Gastrocnemius medialis (tissue), 4 donors: Measurements from ENCODE around the gene DDOST. TPM values are rescaled to one million over a fixed set of nuclear protein-coding genes. Genes with fewer than 3 reads are reported as not detected.

Experiments used
- ATAC-seq, 2 donors: fragments of 150-250 bp; one replicate each; pipeline ENCODE4 v1.9.1; 2016
- DNase-seq, 2 donors: peaks; one replicate each; pipeline ENCODE4 v3.0.0-alpha.2; 2019
- H3K27ac ChIP-seq, 4 donors: fragments of 200-600 bp; sonication (generic); 1 replicate in 1 of 4; 2 replicates in 3 of 4; pipeline ENCODE4 v1.5.1; 2016 to 2018; ENCODE audit warnings: mild to moderate bottlenecking in 2 of 4, moderate library complexity in 1 of 4
- H3K27me3 ChIP-seq, 3 donors: fragments of 200-600 bp; sonication (generic) in 2 of 3; 1 replicate in 1 of 3; 2 replicates in 2 of 3; pipeline versions ENCODE4 v1.5.1 to v1.6.0; 2016 to 2019; ENCODE audit warnings: mild to moderate bottlenecking in 1 of 3, moderate library complexity in 1 of 3
- H3K36me3 ChIP-seq, 2 donors: fragments of 200-600 bp; sonication (generic) in 1 of 2; one replicate each; pipeline ENCODE4 v1.5.1; 2017 to 2018
- H3K4me1 ChIP-seq, 2 donors: fragments of 200-600 bp; sonication (generic) in 1 of 2; one replicate each; pipeline ENCODE4 v1.5.1; 2016 to 2017; ENCODE audit warnings: mild to moderate bottlenecking in 2 of 2
- H3K4me3 ChIP-seq, 4 donors: fragments of 200-600 bp; sonication (generic) in 3 of 4; 1 replicate in 1 of 4; 2 replicates in 3 of 4; pipeline ENCODE4 v1.5.1; 2016 to 2019; ENCODE audit warnings: mild to moderate bottlenecking in 2 of 4
- H3K9me3 ChIP-seq, 3 donors: fragments of 200-600 bp; sonication (generic) in 2 of 3; 1 replicate in 1 of 3; 2 replicates in 2 of 3; pipeline ENCODE4 v1.5.1; 2016 to 2019
- POLR2A ChIP-seq, 2 donors: fragments of 450-650 bp; IDR thresholded peaks; one replicate each; pipeline ENCODE4 v1.6.1; 2017; ENCODE audit warnings: antibody characterized with exemption in 2 of 2, mild to moderate bottlenecking in 2 of 2, moderate library complexity in 2 of 2
- in situ Hi-C, 4 donors: fragments of 200-750 bp; cut with MboI; loops; one replicate each; pipeline versions ENCODE4 v1.15.0 to v1.8.0; 2017; ENCODE audit warnings: low sequenced_read_pairs in 4 of 4
- intact Hi-C: fragments of 100-400 bp; cut with DNase I; formaldehyde crosslinking; loops from one replicate; pipeline ENCODE4 v1.15.1; 2023; ENCODE audit warnings: low total_unique reads
- total RNA-seq, 4 donors: library from RNA; depleted of rRNA; stranded (reverse); fragments of >200 nt; gene quantifications; one replicate each; pipeline versions ENCODE4 v1.1.0 to v1.2.3, GENCODE V29; 2016
- TF ChIP-seq, protein P1 (sequence below), 5 experiments: fragments of 450-650 bp in 3 of 5; fragments of 200-600 bp in 2 of 5; sonication (generic) in 2 of 5; IDR thresholded peaks in 4 of 5; conservative IDR thresholded peaks in 1 of 5; 1 replicate in 4 of 5; 2 replicates in 1 of 5; pipeline ENCODE4 v1.5.1; 2016 to 2019; ENCODE audit warnings: antibody characterized with exemption in 5 of 5, mild to moderate bottlenecking in 3 of 5, moderate library complexity in 3 of 5

DDOST gene
- total RNA-seq, 4 donors from 2014 or later, result 63.0 to 110 (median 99.8) TPM

DNA sequence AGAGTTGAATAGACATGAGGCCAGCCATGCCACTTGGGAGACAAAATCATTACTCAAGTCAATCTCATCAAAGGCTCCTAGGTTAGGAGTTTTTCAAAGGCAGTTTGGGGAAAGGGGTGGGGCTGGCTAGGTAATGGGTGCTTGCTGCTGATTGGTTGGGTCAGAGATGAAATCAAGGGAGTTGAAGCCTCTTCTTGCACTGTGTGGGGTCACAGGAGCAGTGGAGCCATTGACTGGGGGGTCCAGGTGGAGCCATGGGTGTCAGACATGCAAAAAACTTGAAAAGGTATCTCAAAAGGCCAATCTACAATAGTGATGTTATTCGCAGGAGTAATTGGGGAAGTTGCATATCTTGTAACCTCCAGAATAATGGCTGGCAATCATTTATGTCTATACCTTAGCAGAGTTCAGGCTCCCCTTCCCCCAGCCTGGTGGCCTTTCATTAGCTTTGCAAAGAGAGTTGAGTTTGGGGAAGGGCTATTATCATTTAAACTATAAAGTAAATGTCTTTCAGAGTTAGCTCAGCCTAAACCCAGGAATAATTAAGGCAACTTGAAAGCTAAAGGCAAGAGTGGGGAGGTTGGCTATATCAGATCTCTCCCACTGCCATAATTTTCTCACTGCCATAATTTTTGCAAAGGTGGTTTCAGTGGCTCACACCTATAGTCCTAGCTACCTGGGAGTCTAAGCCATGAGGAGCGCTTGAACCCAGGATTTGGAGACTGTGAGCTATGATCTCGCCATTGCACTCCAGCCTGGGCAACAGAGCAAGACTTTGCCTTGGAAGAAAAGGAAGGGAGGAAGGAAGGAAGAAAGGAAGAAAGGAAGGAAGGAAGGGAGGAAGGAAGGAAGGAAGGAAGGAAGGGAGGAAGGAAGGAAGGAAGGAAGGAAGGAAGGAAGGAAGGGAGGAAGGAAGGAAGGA lies 35.7 kb downstream of the DDOST start:
- no peak for ATAC-seq
- in situ Hi-C loops (no loop called here), intact Hi-C loops (no loop called here)
- Histone ChIP-seq H3K36me3 (no peaks in the 10 kb centered on the region), H3K9me3 (no peaks in the 10 kb centered on the region), H3K27ac (no peak overlapping the region), H3K4me1 (no peaks in the 10 kb centered on the region), H3K27me3 (no peaks in the 10 kb centered on the region), H3K4me3 (no peak overlapping the region)
- DNase-seq, result no peak
- TF ChIP-seq, protein P1, sequence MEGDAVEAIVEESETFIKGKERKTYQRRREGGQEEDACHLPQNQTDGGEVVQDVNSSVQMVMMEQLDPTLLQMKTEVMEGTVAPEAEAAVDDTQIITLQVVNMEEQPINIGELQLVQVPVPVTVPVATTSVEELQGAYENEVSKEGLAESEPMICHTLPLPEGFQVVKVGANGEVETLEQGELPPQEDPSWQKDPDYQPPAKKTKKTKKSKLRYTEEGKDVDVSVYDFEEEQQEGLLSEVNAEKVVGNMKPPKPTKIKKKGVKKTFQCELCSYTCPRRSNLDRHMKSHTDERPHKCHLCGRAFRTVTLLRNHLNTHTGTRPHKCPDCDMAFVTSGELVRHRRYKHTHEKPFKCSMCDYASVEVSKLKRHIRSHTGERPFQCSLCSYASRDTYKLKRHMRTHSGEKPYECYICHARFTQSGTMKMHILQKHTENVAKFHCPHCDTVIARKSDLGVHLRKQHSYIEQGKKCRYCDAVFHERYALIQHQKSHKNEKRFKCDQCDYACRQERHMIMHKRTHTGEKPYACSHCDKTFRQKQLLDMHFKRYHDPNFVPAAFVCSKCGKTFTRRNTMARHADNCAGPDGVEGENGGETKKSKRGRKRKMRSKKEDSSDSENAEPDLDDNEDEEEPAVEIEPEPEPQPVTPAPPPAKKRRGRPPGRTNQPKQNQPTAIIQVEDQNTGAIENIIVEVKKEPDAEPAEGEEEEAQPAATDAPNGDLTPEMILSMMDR (IDR thresholded peaks at IDR 0.05 in 4 of 5, conservative IDR thresholded peaks at IDR 0.05 in 1 of 5), result no peak
- no peak for TF ChIP-seq POLR2A (IDR thresholded peaks at IDR 0.05)

DNA sequence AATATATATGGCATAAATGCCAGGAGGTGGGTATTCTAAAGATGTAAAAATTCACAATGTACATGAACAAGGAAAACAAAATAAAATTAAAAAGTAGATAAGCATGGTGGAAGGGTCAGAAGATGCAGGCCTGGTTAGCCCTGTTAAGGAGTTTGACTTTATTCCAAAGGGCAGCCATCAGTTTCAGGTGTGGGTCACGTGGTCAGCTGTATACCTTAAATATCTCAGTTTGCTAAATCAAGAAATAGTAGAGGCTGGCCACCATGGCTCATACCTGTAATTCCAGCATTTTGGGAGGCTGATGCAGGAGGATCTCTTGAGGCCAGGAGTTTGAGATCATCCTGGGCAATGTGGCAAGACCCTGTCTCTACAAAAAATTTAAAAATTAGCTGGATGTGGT lies 36.5 kb downstream of the DDOST start:
- Histone ChIP-seq H3K9me3 (no peaks in the 10 kb centered on the region), H3K27ac (no peak overlapping the region), H3K36me3 (no peaks in the 10 kb centered on the region), H3K27me3 (no peaks in the 10 kb centered on the region), H3K4me1 (no peaks in the 10 kb centered on the region), H3K4me3 (no peak overlapping the region)
- no peak for DNase-seq
- intact Hi-C loops (no loop called here), in situ Hi-C loops (loop anchor here in 1 of 4 donors (5.0 kb wide), 1 partner anchor 97 kb away; no protein-coding TSS in a partner anchor)
- no peak for TF ChIP-seq POLR2A (IDR thresholded peaks at IDR 0.05)
- TF ChIP-seq, protein P1 (IDR thresholded peaks at IDR 0.05 in 4 of 5, conservative IDR thresholded peaks at IDR 0.05 in 1 of 5), result no peak
- ATAC-seq, result no peak

DNA sequence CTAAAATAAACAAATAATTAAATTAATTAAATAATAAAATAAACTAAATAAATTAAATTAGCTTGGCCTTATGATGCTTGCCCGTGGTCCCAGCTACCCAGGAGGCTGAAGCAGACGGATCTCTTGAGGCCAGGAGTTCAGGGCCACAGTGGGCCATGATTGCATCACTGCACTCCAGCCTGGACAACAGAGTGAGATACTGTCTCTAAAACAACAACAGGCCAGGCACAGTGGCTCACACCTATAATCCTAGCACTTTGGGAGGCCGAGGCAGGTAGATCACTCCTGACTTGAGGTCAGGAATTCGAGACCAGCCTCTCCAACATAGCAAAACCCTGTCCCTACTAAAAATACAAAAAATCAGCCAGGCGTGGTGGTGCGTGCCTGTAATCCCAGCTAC lies 40.2 kb downstream of the DDOST start:
- Histone ChIP-seq H3K27me3 (no peaks in the 10 kb centered on the region), H3K4me1 (peaks cover 6 to 8% of the 10 kb centered on the region in 2 donors), H3K36me3 (no peaks in the 10 kb centered on the region), H3K4me3 (no peak overlapping the region), H3K27ac (no peak overlapping the region), H3K9me3 (no peaks in the 10 kb centered on the region)
- intact Hi-C loops (no loop called here), in situ Hi-C loops (loop anchor here in 1 of 4 donors (5.0 kb wide), 1 partner anchor 94 kb away; no protein-coding TSS in a partner anchor)
- DNase-seq (no peak), ATAC-seq (no peak)
- no peak for TF ChIP-seq POLR2A (IDR thresholded peaks at IDR 0.05)
- TF ChIP-seq, protein P1 (IDR thresholded peaks at IDR 0.05 in 4 of 5, conservative IDR thresholded peaks at IDR 0.05 in 1 of 5), result no peak

DNA sequence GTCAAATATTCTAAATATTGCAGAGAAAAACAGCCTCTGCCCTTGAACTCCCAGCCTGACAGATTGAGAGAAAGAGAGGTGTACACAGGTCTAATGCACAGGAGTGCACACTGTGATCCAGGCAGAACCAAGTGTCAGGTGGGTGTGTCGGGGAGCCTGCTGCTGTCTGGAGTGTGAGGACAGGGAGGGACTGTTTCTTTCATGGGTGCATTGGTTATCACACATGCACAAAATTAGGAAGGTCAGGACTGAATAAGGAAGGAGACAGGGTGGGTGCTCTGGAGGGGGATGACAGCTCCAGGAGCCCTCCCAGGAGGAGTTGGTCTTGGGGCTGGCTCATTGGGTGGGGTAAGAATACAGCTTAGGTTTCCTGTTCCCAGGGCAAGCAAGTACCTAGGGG lies 41.2 kb downstream of the DDOST start:
- ATAC-seq, result no peak
- Histone ChIP-seq H3K36me3 (no peaks in the 10 kb centered on the region), H3K4me1 (peaks cover 10 to 14% of the 10 kb centered on the region in 2 donors), H3K4me3 (no peak overlapping the region), H3K27me3 (no peaks in the 10 kb centered on the region), H3K9me3 (no peaks in the 10 kb centered on the region), H3K27ac (no peak overlapping the region)
- intact Hi-C loops (loop anchor here (1.0 kb wide), 1 partner anchor 36 kb away; no protein-coding TSS in a partner anchor), in situ Hi-C loops (loop anchor here in 1 of 4 donors (5.0 kb wide), 1 partner anchor 93 kb away; no protein-coding TSS in a partner anchor)
- DNase-seq, result no peak
- TF ChIP-seq, protein P1 (IDR thresholded peaks at IDR 0.05 in 4 of 5, conservative IDR thresholded peaks at IDR 0.05 in 1 of 5), result no peak
- TF ChIP-seq POLR2A (IDR thresholded peaks at IDR 0.05), result no peak
